HepG2 (cell line): ENCODE data around the gene TM7SF3. TPM values are rescaled to one million over a fixed set of nuclear protein-coding genes. Genes with fewer than 3 reads are reported as not detected.

ENCODE experiments used
- CBX1 ChIP-seq: IDR thresholded peaks from one replicate; pipeline ENCODE4 v1.6.1; 2016; ENCODE audit warnings: antibody characterized with exemption, low read depth
- CENPBD1 ChIP-seq: sonication (generic); formaldehyde crosslinking; IDR thresholded peaks from 2 replicates; pipeline ENCODE4 v1.8.0; 2022; ENCODE audit warnings: missing genetic modification reagents, low read depth, mild to moderate bottlenecking, borderline replicate concordance
- EP300 ChIP-seq, 3 experiments: sonication (generic) in 1 of 3; formaldehyde crosslinking in 1 of 3; IDR thresholded peaks; 2 replicates each; pipeline versions ENCODE4 v1.5.1 to v1.6.1; 2011 to 2020; ENCODE audit warnings: low read depth in 2 of 3, low read length in 2 of 3, borderline replicate concordance in 1 of 3, improper control_type of control experiment in 1 of 3, mild to moderate bottlenecking in 1 of 3, missing genetic modification reagents in 1 of 3, moderate library complexity in 1 of 3
- ETV6 ChIP-seq: sonication (generic); formaldehyde crosslinking; conservative IDR thresholded peaks from 2 replicates; pipeline ENCODE4 v1.4.0; 2020; ENCODE audit warnings: missing genetic modification reagents
- FOSL1 ChIP-seq: sonication (generic); formaldehyde crosslinking; IDR thresholded peaks from 2 replicates; pipeline ENCODE4 v1.9.0; 2021; ENCODE audit warnings: missing genetic modification reagents, borderline replicate concordance
- FOXM1 ChIP-seq: sonication (generic); formaldehyde crosslinking; IDR thresholded peaks from 2 replicates; pipeline ENCODE4 v1.5.0; 2020; ENCODE audit warnings: missing genetic modification reagents
- HIC2 ChIP-seq: sonication (generic); formaldehyde crosslinking; IDR thresholded peaks from 2 replicates; pipeline ENCODE4 v1.9.0; 2022; ENCODE audit warnings: low read depth, missing genetic modification reagents
- HNF1A ChIP-seq, 2 experiments: sonication (generic) in 1 of 2; formaldehyde crosslinking in 1 of 2; IDR thresholded peaks; 2 replicates each; pipeline versions ENCODE4 v1.4.0 to v1.6.1; 2016 to 2020; ENCODE audit warnings: borderline replicate concordance in 1 of 2, low read depth in 1 of 2, mild to moderate bottlenecking in 1 of 2, missing genetic modification reagents in 1 of 2
- NCOA5 ChIP-seq: sonication (generic); formaldehyde crosslinking; IDR thresholded peaks from 2 replicates; pipeline ENCODE4 v1.4.0; 2020; ENCODE audit warnings: missing genetic modification reagents
- POLR2AphosphoS2 ChIP-seq: IDR thresholded peaks from 2 replicates; pipeline ENCODE4 v1.6.1; 2011; ENCODE audit warnings: low read depth, low read length, improper control_type of control experiment
- SIN3B ChIP-seq: fragments of 150-350 bp; IDR thresholded peaks from 2 replicates; pipeline ENCODE4 v1.6.1; 2014; ENCODE audit warnings: low read length
- ZFP91 ChIP-seq: sonication (generic); formaldehyde crosslinking; IDR thresholded peaks from 2 replicates; pipeline ENCODE4 v1.9.0; 2022; ENCODE audit warnings: missing genetic modification reagents, mild to moderate bottlenecking, borderline replicate concordance
- ZIK1 ChIP-seq: sonication (generic); formaldehyde crosslinking; IDR thresholded peaks from 2 replicates; pipeline ENCODE4 v1.5.0; 2020; ENCODE audit warnings: mild to moderate bottlenecking, low read depth, missing genetic modification reagents, borderline replicate concordance
- ZNF296 ChIP-seq: sonication (generic); formaldehyde crosslinking; conservative IDR thresholded peaks from 2 replicates; pipeline ENCODE4 v1.5.0; 2020; ENCODE audit warnings: mild to moderate bottlenecking, missing genetic modification reagents
- ZNF335 ChIP-seq: sonication (generic); formaldehyde crosslinking; IDR thresholded peaks from 2 replicates; pipeline ENCODE4 v1.4.0; 2020; ENCODE audit warnings: missing genetic modification reagents
- ZNF34 ChIP-seq: sonication (generic); formaldehyde crosslinking; IDR thresholded peaks from 2 replicates; pipeline ENCODE4 v1.4.0; 2020; ENCODE audit warnings: mild to moderate bottlenecking, missing genetic modification reagents, borderline replicate concordance
- ZNF747 ChIP-seq: sonication (generic); formaldehyde crosslinking; IDR thresholded peaks from 2 replicates; pipeline ENCODE4 v1.8.1; 2023; ENCODE audit warnings: missing genetic modification reagents, mild to moderate bottlenecking, borderline replicate concordance
- ZNF775 ChIP-seq: sonication (generic); formaldehyde crosslinking; IDR thresholded peaks from 2 replicates; pipeline ENCODE4 v1.4.0; 2020; ENCODE audit warnings: missing genetic modification reagents, mild to moderate bottlenecking, moderate library complexity, borderline replicate concordance
- polyA plus RNA-seq, 8 experiments: library from polyadenylated mRNA; depleted of rRNA in 3 of 8; stranded (reverse) in 7 of 8; unstranded in 1 of 8; fragments of >200 nt; fragmentation: Illumina TruSeq in 4 of 8; extraction: Trizol in 4 of 8; gene quantifications; 2 replicates each; pipeline versions ENCODE4 v1.2.1 to v1.2.3, GENCODE V29; 2011 to 2016; ENCODE audit warnings: low read depth in 4 of 8, missing spikeins in 1 of 8, mixed read lengths in 1 of 8; ENCODE audit not compliant: insufficient read depth in 1 of 8
- total RNA-seq, 5 experiments: library from RNA; depleted of rRNA; stranded (reverse); fragments of >200 nt; fragmentation: Illumina TruSeq; extraction: Trizol; gene quantifications; 2 replicates each; pipeline ENCODE4 v1.2.3, GENCODE V29; 2016; ENCODE audit warnings: low read depth in 1 of 5

Gene TM7SF3
- total and polyA plus RNA-seq, 2 of the 13 experiments (the other 11 are each of a cell fraction or from before 2014, with no cell fraction given) = 116 to 142 TPM

GRCh38 chr12:26937863-26938700, 76.1 kb downstream of the TM7SF3 start, which contains the start of the genes FGFR1OP2 and INTS13 (continued):
- TF ChIP-seq HIC2 (CRISPR knock-in tag) (no peak; the same call in 1 of the 2 replicates), ZNF775 (CRISPR knock-in tag) (no peak), ETV6 (CRISPR knock-in tag) (no peak), ZNF34 (CRISPR knock-in tag) (no peak), HNF1A (IDR thresholded peaks at IDR 0.05; ENCODE audit: low read depth) (no peak), HNF1A (CRISPR knock-in tag; IDR thresholded peaks at IDR 0.05; ENCODE audit: borderline replicate concordance) (peak; percentile 64; the same call in 1 of the 2 replicates), EP300 (IDR thresholded peaks at IDR 0.05; ENCODE audit: low read depth in 2 of 2, low read length in 2 of 2) (no peak), EP300 (CRISPR knock-in tag; IDR thresholded peaks at IDR 0.05; ENCODE audit: borderline replicate concordance) (no peak), ZNF335 (CRISPR knock-in tag) (0 out of 2 replicates have a peak, but pooled peaks have one; percentile 7), SIN3B (peak; percentile 58; the same call in 1 of the 2 replicates), CBX1 (no peak), ZNF747 (CRISPR knock-in tag) (no peak), FOSL1 (CRISPR knock-in tag) (no peak), CENPBD1 (no peak), ZNF296 (no peak), NCOA5 (no peak), FOXM1 (CRISPR knock-in tag) (no peak), POLR2AphosphoS2 (no peak), ZFP91 (CRISPR knock-in tag) (peak; percentile 66), ZIK1 (CRISPR knock-in tag) (0 out of 2 replicates have a peak, but pooled peaks have one; percentile 50)
